Osteocyte (in vitro differentiated cells): ENCODE measurements around the gene DUS3L. TPM values are rescaled to one million over a fixed set of nuclear protein-coding genes. Genes with fewer than 3 reads are reported as not detected.

ENCODE experiments used
- DNase-seq: peaks from one replicate; pipeline ENCODE4 v3.0.0; 2021; ENCODE audit warnings: mixed read lengths; ENCODE audit not compliant: unreplicated experiment; ENCODE audit errors: extremely low spot score
- H3K27ac Mint-ChIP-seq: one replicate; pipeline ENCODE4 v1.8.0; 2021; ENCODE audit warnings: mild to moderate bottlenecking, mixed read lengths; ENCODE audit not compliant: unreplicated experiment
- H3K27me3 Mint-ChIP-seq: one replicate; pipeline ENCODE4 v1.8.0; 2021; ENCODE audit warnings: mixed read lengths; ENCODE audit not compliant: unreplicated experiment
- H3K36me3 Mint-ChIP-seq: one replicate; pipeline ENCODE4 v1.8.0; 2021; ENCODE audit warnings: mixed read lengths; ENCODE audit not compliant: unreplicated experiment
- H3K4me1 Mint-ChIP-seq: one replicate; pipeline ENCODE4 v1.8.0; 2021; ENCODE audit warnings: mixed read lengths; ENCODE audit not compliant: unreplicated experiment
- H3K4me3 Mint-ChIP-seq: one replicate; pipeline ENCODE4 v1.8.0; 2021; ENCODE audit warnings: mild to moderate bottlenecking, moderate library complexity, mixed read lengths; ENCODE audit not compliant: unreplicated experiment
- H3K9me3 Mint-ChIP-seq: one replicate; pipeline ENCODE4 v1.8.0; 2021; ENCODE audit warnings: mixed read lengths; ENCODE audit not compliant: unreplicated experiment
- total RNA-seq: library from RNA; stranded (reverse); gene quantifications from 2 replicates; pipeline ENCODE4 v1.2.1, GENCODE V29; 2021
- TF ChIP-seq, protein P1 (sequence below): fragments of 200-600 bp; sonication (generic); IDR thresholded peaks from 2 replicates; pipeline ENCODE4 v1.5.0; 2021; ENCODE audit warnings: antibody characterized with exemption, mild to moderate bottlenecking, moderate library complexity

DUS3L gene
- total RNA-seq, 1 donor from 2014 or later = 29.0 TPM

DNA sequence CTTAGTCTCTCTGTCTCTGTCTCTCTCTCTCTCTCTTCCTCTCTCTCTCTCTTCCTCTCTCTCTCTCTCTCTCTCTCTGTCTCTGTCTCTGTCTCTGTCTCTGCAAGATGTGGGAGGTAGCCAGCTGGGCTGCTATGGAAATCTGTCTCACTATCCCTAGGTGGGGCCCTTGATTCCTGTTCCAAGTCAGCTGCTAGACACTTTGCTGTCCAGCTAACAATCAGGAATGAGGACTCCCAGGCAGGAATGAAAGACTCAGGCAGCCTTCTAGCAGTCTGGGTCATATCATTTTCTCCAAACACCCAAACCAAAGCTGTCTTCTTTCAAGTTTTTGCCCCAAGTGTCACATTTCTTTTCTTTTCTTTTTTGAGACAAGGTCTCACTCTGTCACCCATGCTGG lies 47.3 kb downstream of the DUS3L start:
- no peaks in the 10 kb centered on the region for H3K36me3 Mint-ChIP-seq
- H3K9me3 Mint-ChIP-seq = no peaks in the 10 kb centered on the region
- H3K4me1 Mint-ChIP-seq = no peaks in the 10 kb centered on the region
- H3K27me3 Mint-ChIP-seq = peaks cover 15% of the 10 kb centered on the region
- DNase-seq = no peak
- TF ChIP-seq, protein P1, sequence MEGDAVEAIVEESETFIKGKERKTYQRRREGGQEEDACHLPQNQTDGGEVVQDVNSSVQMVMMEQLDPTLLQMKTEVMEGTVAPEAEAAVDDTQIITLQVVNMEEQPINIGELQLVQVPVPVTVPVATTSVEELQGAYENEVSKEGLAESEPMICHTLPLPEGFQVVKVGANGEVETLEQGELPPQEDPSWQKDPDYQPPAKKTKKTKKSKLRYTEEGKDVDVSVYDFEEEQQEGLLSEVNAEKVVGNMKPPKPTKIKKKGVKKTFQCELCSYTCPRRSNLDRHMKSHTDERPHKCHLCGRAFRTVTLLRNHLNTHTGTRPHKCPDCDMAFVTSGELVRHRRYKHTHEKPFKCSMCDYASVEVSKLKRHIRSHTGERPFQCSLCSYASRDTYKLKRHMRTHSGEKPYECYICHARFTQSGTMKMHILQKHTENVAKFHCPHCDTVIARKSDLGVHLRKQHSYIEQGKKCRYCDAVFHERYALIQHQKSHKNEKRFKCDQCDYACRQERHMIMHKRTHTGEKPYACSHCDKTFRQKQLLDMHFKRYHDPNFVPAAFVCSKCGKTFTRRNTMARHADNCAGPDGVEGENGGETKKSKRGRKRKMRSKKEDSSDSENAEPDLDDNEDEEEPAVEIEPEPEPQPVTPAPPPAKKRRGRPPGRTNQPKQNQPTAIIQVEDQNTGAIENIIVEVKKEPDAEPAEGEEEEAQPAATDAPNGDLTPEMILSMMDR = no peak
- no peak overlapping the region for H3K27ac Mint-ChIP-seq
- no peak overlapping the region for H3K4me3 Mint-ChIP-seq

DNA sequence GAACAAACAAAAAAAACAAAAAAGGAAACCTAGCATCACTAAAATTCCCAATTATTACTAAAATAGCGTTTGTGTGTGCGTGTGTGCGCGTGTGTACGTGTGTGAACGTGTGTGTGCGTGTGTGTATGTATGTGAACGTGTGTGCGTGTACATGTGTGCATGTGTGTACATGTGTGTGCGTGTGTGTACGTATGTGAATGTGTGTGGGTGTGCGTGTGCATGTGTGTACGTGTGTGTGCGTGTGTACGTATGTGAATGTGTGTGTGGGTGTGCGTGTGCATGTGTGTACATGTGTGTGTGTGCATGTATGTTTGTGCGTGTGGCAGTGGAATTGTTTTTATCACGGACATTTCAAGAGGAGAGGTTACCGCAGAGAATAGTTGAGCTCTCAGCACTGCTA lies 48.9 kb downstream of the DUS3L start:
- DNase-seq = no peak
- TF ChIP-seq, protein P1 = no peak
- Mint-ChIP-seq H3K4me3 (no peak overlapping the region), H3K27ac (no peak overlapping the region), H3K9me3 (no peaks in the 10 kb centered on the region), H3K4me1 (no peaks in the 10 kb centered on the region), H3K27me3 (peaks cover 15% of the 10 kb centered on the region), H3K36me3 (no peaks in the 10 kb centered on the region)

DNA sequence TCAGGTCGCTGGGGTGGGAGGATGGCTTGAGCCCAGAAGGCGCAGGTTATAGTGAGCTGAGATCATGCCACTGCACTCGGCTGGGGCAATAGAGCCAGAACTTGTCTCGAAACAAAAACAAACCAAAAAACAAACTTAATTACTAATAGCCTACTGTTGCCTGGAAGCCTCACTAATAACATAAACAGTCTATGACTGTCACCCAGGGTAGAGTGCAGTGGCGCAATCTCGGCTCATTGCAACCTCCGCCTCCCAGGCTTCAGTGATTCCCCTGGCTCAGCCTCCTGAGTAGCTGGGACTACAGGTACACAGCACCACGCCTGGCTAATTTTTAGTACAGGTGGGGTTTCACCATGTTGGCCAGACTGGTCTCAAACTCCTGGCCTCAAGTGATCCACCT lies 52.5 kb downstream of the DUS3L start:
- Mint-ChIP-seq H3K27me3 (peaks cover 11% of the 10 kb centered on the region), H3K4me3 (no peak overlapping the region), H3K9me3 (no peaks in the 10 kb centered on the region), H3K27ac (no peak overlapping the region), H3K36me3 (no peaks in the 10 kb centered on the region), H3K4me1 (no peaks in the 10 kb centered on the region)
- no peak for DNase-seq
- TF ChIP-seq, protein P1 = no peak

Other genes starting within 250 kb of the DUS3L start
- gene TINCR, start 223.2 kb downstream of the DUS3L start, total RNA-seq = 13.5 and 16.4 TPM in 2 replicates
- gene SAFB2, start 168.4 kb downstream of the DUS3L start, total RNA-seq = 79.9 and 91.9 TPM in 2 replicates
- 88.2 and 97.1 TPM in 2 replicates for gene SAFB, start 168.1 kb downstream of the DUS3L start, total RNA-seq
- 59.1 and 60.7 TPM in 2 replicates for gene MICOS13, start 110.6 kb downstream of the DUS3L start, total RNA-seq
- 9.7 and 10.7 TPM in 2 replicates for gene HSD11B1L, start 110.1 kb downstream of the DUS3L start, total RNA-seq
- 716 and 728 TPM in 2 replicates for gene RPL36, start 100.9 kb downstream of the DUS3L start, total RNA-seq
- gene LONP1, start 71.0 kb downstream of the DUS3L start, total RNA-seq = 90.3 and 93.9 TPM in 2 replicates
- not detected in 2 replicates for gene CATSPERD, start 70.5 kb downstream of the DUS3L start, total RNA-seq
- 2.0 and 3.1 TPM in 2 replicates for gene PRR22, start 6.4 kb downstream of the DUS3L start, total RNA-seq
- 0.40 TPM in 1 of 2 replicates, not detected in the other for gene NRTN, start 13.9 kb upstream of the DUS3L start, total RNA-seq
- gene FUT6, start 48.5 kb upstream of the DUS3L start, total RNA-seq = not detected in 2 replicates
- not detected in 2 replicates for gene FUT3, start 60.3 kb upstream of the DUS3L start, total RNA-seq
- gene FUT5, start 79.4 kb upstream of the DUS3L start, total RNA-seq = not detected in 2 replicates
- gene NDUFA11, start 112.6 kb upstream of the DUS3L start, total RNA-seq = 253 and 259 TPM in 2 replicates
- gene VMAC, start 113.7 kb upstream of the DUS3L start, total RNA-seq = 10.0 and 10.7 TPM in 2 replicates
- 14.4 and 15.6 TPM in 2 replicates for gene CAPS, start 123.1 kb upstream of the DUS3L start, total RNA-seq
- gene RANBP3, start 187.0 kb upstream of the DUS3L start, total RNA-seq = 74.9 and 81.9 TPM in 2 replicates